Colonic mucosa (tissue), 4 donors: ENCODE measurements around the gene TEX35. TPM values are rescaled to one million over a fixed set of nuclear protein-coding genes. Genes with fewer than 3 reads are reported as not detected.

Experiments used
- DNase-seq: peaks from one replicate; pipeline ENCODE4 v3.0.0-alpha.2; 2020
- H3K27ac ChIP-seq: fragments of 200-600 bp; one replicate; pipeline ENCODE4 v1.8.0; 2021
- H3K27me3 ChIP-seq: fragments of 200-600 bp; one replicate; pipeline ENCODE4 v1.8.0; 2021
- H3K36me3 ChIP-seq: fragments of 200-600 bp; one replicate; pipeline ENCODE4 v1.8.0; 2021
- H3K4me1 ChIP-seq: fragments of 200-600 bp; one replicate; pipeline ENCODE4 v1.8.0; 2021; ENCODE audit warnings: mild to moderate bottlenecking
- H3K4me3 ChIP-seq: fragments of 200-600 bp; one replicate; pipeline ENCODE4 v1.8.0; 2021
- H3K9ac ChIP-seq, 2 donors: one replicate each; pipeline ENCODE4 v1.7.0; 2013; ENCODE audit warnings: control low read depth in 2 of 2, low read depth in 2 of 2, low read length in 2 of 2
- H3K9me3 ChIP-seq: fragments of 200-600 bp; one replicate; pipeline ENCODE4 v1.8.0; 2021
- intact Hi-C: fragments of 100-400 bp; cut with DNase I; formaldehyde crosslinking; loops from one replicate; pipeline ENCODE4 v1.14.1; 2022
- total RNA-seq, 2 donors: library from RNA; stranded (reverse); fragmentation: NEBNext Ultra II Directional in 1 of 2; extraction: Animal tissue kit (Norgen Biotek cat#: 25700) in 1 of 2; gene quantifications; one replicate each; pipeline ENCODE4 v1.2.1, GENCODE V29; 2021
- TF ChIP-seq, protein P1 (sequence below): fragments of 200-600 bp; IDR thresholded peaks from one replicate; pipeline ENCODE4 v1.8.0; 2022; ENCODE audit warnings: antibody characterized with exemption, mild to moderate bottlenecking
- donor health status: healthy.
- donor health status: DM: no; HTN: no; CAD: no.
- donor health status: DM: no; HTN: no; CAD: no.

The TEX35 gene
- total RNA-seq, 2 donors from 2014 or later = not detected

GRCh38 chr1:178529364-178530036, 16.6 kb downstream of the TEX35 start:
- Histone ChIP-seq H3K27ac (no peak overlapping the region), H3K4me3 (no peak overlapping the region), H3K9ac (no peak overlapping the region), H3K36me3 (no peaks in the 10 kb centered on the region), H3K4me1 (no peaks in the 10 kb centered on the region), H3K27me3 (no peaks in the 10 kb centered on the region), H3K9me3 (no peaks in the 10 kb centered on the region)
- intact Hi-C loops = no loop called here
- TF ChIP-seq, protein P1, sequence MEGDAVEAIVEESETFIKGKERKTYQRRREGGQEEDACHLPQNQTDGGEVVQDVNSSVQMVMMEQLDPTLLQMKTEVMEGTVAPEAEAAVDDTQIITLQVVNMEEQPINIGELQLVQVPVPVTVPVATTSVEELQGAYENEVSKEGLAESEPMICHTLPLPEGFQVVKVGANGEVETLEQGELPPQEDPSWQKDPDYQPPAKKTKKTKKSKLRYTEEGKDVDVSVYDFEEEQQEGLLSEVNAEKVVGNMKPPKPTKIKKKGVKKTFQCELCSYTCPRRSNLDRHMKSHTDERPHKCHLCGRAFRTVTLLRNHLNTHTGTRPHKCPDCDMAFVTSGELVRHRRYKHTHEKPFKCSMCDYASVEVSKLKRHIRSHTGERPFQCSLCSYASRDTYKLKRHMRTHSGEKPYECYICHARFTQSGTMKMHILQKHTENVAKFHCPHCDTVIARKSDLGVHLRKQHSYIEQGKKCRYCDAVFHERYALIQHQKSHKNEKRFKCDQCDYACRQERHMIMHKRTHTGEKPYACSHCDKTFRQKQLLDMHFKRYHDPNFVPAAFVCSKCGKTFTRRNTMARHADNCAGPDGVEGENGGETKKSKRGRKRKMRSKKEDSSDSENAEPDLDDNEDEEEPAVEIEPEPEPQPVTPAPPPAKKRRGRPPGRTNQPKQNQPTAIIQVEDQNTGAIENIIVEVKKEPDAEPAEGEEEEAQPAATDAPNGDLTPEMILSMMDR = no peak
- DNase-seq = no peak

DNA sequence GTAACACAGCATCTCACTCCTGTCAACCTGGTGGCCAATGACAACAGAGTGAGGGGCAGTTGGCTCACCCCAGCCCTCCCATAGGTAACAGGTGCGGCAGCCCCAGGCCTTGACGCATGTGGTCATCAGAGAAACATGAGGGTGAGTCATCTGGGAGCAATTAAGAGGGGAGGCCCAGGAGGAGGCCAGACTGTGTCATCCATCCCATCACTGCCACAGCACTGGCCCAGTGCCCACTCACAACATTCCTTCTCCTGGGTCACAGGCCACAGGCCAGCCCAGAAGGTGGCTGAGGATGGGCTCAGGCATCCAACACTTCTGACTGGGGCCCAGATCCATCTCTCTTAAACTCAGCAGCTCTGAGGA, 17.1 kb downstream of the TEX35 start:
- no peaks in the 10 kb centered on the region for H3K36me3 ChIP-seq
- DNase-seq = no peak
- no peak overlapping the region for H3K27ac ChIP-seq
- H3K4me3 ChIP-seq = no peak overlapping the region
- H3K4me1 ChIP-seq = no peaks in the 10 kb centered on the region
- intact Hi-C loops = no loop called here
- H3K9me3 ChIP-seq = no peaks in the 10 kb centered on the region
- H3K27me3 ChIP-seq = no peaks in the 10 kb centered on the region
- TF ChIP-seq, protein P1 = no peak
- no peak overlapping the region for H3K9ac ChIP-seq

GRCh38 chr1:178530502-178530901, 17.6 kb downstream of the TEX35 start:
- H3K4me1 ChIP-seq = no peaks in the 10 kb centered on the region
- H3K9ac ChIP-seq = no peak overlapping the region
- no peaks in the 10 kb centered on the region for H3K9me3 ChIP-seq
- no peaks in the 10 kb centered on the region for H3K27me3 ChIP-seq
- intact Hi-C loops = no loop called here
- TF ChIP-seq, protein P1 = no peak
- no peak overlapping the region for H3K4me3 ChIP-seq
- H3K27ac ChIP-seq = no peak overlapping the region
- H3K36me3 ChIP-seq = no peaks in the 10 kb centered on the region
- DNase-seq = no peak

DNA sequence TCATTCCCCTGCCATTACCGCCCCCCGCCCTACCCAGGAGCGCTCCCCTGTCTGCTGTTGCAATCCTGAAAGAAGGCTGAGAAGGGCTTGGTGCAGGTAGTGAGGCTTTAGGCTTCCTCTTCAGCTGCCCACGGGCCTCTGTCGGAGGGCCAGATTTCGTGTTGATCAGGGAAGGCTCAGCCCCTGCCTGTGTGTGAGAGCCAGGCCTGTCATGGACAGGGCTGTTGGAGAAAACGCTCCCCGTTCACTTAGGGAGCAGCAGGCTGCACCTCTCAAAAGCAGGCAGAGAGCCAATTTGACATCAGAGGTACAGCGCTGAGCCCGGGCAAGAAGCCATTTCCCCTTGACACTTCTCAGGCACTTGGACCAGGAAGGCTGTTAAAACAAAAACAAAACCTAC, 19.0 kb downstream of the TEX35 start:
- TF ChIP-seq, protein P1 = no peak
- no peak overlapping the region for H3K4me3 ChIP-seq
- H3K36me3 ChIP-seq = no peaks in the 10 kb centered on the region
- H3K27ac ChIP-seq = no peak overlapping the region
- no peak for DNase-seq
- H3K9me3 ChIP-seq = no peaks in the 10 kb centered on the region
- intact Hi-C loops = no loop called here
- no peak overlapping the region for H3K9ac ChIP-seq
- no peaks in the 10 kb centered on the region for H3K4me1 ChIP-seq
- no peaks in the 10 kb centered on the region for H3K27me3 ChIP-seq

DNA sequence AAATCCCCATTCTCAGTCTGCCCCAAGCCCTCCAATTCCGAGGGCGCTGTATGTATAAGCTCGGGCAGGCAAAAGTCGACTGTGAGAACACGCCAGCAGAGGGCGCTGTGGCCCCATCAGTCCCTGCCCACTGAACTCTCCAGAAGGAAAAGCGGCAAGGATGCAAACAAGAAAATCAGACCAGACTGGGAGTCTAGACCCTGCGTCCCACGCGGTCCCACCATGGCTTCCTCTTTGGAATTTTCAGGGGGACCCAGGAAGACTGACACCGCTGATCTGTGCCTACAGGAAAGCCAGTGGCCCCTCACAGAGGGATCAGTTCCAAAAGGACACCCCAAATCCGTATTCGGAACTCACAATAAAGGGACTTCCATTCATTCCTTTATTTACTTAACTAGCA, 19.5 kb downstream of the TEX35 start:
- H3K9ac ChIP-seq = no peak overlapping the region
- peak; percentile 91 for DNase-seq
- no peaks in the 10 kb centered on the region for H3K9me3 ChIP-seq
- H3K4me1 ChIP-seq = peaks cover 1% of the 10 kb centered on the region
- H3K4me3 ChIP-seq = no peak overlapping the region
- intact Hi-C loops = no loop called here
- TF ChIP-seq, protein P1 = peak; percentile 91
- no peak overlapping the region for H3K27ac ChIP-seq
- no peaks in the 10 kb centered on the region for H3K27me3 ChIP-seq
- no peaks in the 10 kb centered on the region for H3K36me3 ChIP-seq
